Motor neuron (in vitro differentiated cells): ENCODE measurements around the gene MFNG. TPM values are rescaled to one million over a fixed set of nuclear protein-coding genes. Genes with fewer than 3 reads are reported as not detected.

ENCODE experiments used
- ATAC-seq, 8 experiments: fragments of 200-7000 bp; cut with Tn5 transposase; replicated peaks in 6 of 8; 2 replicates each; pipeline ENCODE4 v1.8.0; 2021; ENCODE audit warnings: mild to moderate bottlenecking in 8 of 8, moderate library complexity in 8 of 8
- H3K27ac ChIP-seq, 2 donors: fragments of 250-450 bp; sonication (Bioruptor Pico); 2 replicates each; pipeline ENCODE4 v1.9.0; 2021; ENCODE audit warnings: antibody characterized with exemption in 2 of 2, mild to moderate bottlenecking in 2 of 2, moderate library complexity in 1 of 2
- H3K4me1 ChIP-seq, 2 donors: fragments of 250-450 bp; sonication (Bioruptor Pico); replicated peaks in 1 of 2; 2 replicates each; pipeline ENCODE4 v1.6.1; 2021; ENCODE audit warnings: antibody characterized with exemption in 2 of 2, mild to moderate bottlenecking in 2 of 2, moderate library complexity in 1 of 2
- H3K4me3 ChIP-seq, 5 donors: fragments of 250-450 bp; sonication (Bioruptor Pico); 2 replicates each; pipeline ENCODE4 v1.9.0; 2021; ENCODE audit warnings: antibody characterized with exemption in 5 of 5, mild to moderate bottlenecking in 5 of 5, moderate library complexity in 4 of 5
- WGBS, 10 experiments: fragments of 450-650 bp; shearing (Covaris generic); methylation state at CpG; one replicate each; pipeline ENCODE4 v1.0.0; 2022; 5-methylcytosine and 5-hydroxymethylcytosine counted together
- in situ Hi-C, 9 experiments: fragments of 400-800 bp; cut with MboI; loops; one replicate each; pipeline ENCODE4 v1.15.0; 2021; ENCODE audit warnings: low sequenced_read_pairs in 9 of 9, low pct_unique_long_range_greater_than_20kb in 2 of 9; ENCODE audit not compliant: unreplicated experiment in 9 of 9
- total RNA-seq, 8 experiments: library from RNA; unstranded; fragments of 300-600 nt; gene quantifications; 2 replicates each; pipeline versions ENCODE4 v1.2.3 to v1.2.4, GENCODE V29; 2022

Gene MFNG
- total RNA-seq, 8 experiments from 2014 or later: 2.5 to 8.6 (median 6.9) TPM; not detected in 4

GRCh38 chr22:37521236-37521739 is 35.1 kb upstream of the MFNG start:
- in situ Hi-C loops: no loop called here
- no peak overlapping the region for H3K27ac ChIP-seq
- no peak overlapping the region for H3K4me3 ChIP-seq
- 60 to 100% (median 83%) methylated on average over 1 to 6 of the region's 14 CpGs; no CpG with 5 or more reads in 2 of the 10 experiments for WGBS, 10 experiments
- peaks cover 3 to 16% of the 10 kb centered on the region in 2 donors for H3K4me1 ChIP-seq
- ATAC-seq: no peak

GRCh38 chr22:37520776-37521191 is 34.6 kb upstream of the MFNG start:
- in situ Hi-C loops: no loop called here
- no peak overlapping the region for H3K27ac ChIP-seq
- H3K4me3 ChIP-seq: no peak overlapping the region
- no peak for ATAC-seq
- H3K4me1 ChIP-seq: peaks cover 3 to 16% of the 10 kb centered on the region in 2 donors
- WGBS, 10 experiments: 38 to 100% (median 70%) methylated on average over 2 to 10 of the region's 10 CpGs; no CpG with 5 or more reads in 2 of the 10 experiments

- no peak within 1 kb of the TSS for H3K27ac ChIP-seq
- in situ Hi-C loops: no loop called here
- 40 to 53% methylated on average over 2 to 3 of the region's 99 CpGs; no CpG with 5 or more reads in 8 of the 10 experiments for WGBS, 10 experiments
- H3K4me1 ChIP-seq: peaks cover 3 to 16% of the 10 kb centered on the region in 2 donors
- peak within 1 kb of the TSS; percentile 30 to 50 (median 39) for H3K4me3 ChIP-seq
- peak; percentile 70 to 84 (median 80) for ATAC-seq
Measured at GRCh38 chr22:37519268-37520195, 33.3 kb upstream of the MFNG start, which contains the start of gene CARD10. TSS of gene CARD10 (minus strand) at chr22:37519415. CDS start at chr22:37519200, 215 bp downstream.

- Histone ChIP-seq H3K4me3 (peak overlapping the region; percentile 30 to 50 (median 39)), H3K27ac (no peak overlapping the region), H3K4me1 (peaks cover 3 to 16% of the 10 kb centered on the region in 2 donors)
- 0 to 80% (median 50%) methylated on average over 1 to 8 of the region's 63 CpGs; no CpG with 5 or more reads in 5 of the 10 experiments for WGBS, 10 experiments
- ATAC-seq: peak in 5 of 8 experiments; percentile 36 to 60 (median 51)
- in situ Hi-C loops: no loop called here
Measured at GRCh38 chr22:37518509-37519267, 32.5 kb upstream of the MFNG start.

GRCh38 chr22:37517826-37518450 is 31.8 kb upstream of the MFNG start:
- peak overlapping the region in 1 of 5 donors; percentile 50 for H3K4me3 ChIP-seq
- WGBS, 10 experiments: 72 to 100% (median 89%) methylated on average over 2 to 6 of the region's 15 CpGs; no CpG with 5 or more reads in 5 of the 10 experiments
- H3K4me1 ChIP-seq: peaks cover 9 to 18% of the 10 kb centered on the region in 2 donors
- no peak for ATAC-seq
- in situ Hi-C loops: no loop called here
- no peak overlapping the region for H3K27ac ChIP-seq

GRCh38 chr22:37516456-37516855 is 30.3 kb upstream of the MFNG start:
- WGBS, 10 experiments: 67 to 100% (median 100%) methylated on average over 1 of the region's 1 CpG; no CpG with 5 or more reads in 1 of the 10 experiments
- Histone ChIP-seq H3K27ac (no peak overlapping the region), H3K4me3 (no peak overlapping the region), H3K4me1 (peaks cover 20 to 28% of the 10 kb centered on the region in 2 donors)
- ATAC-seq: no peak
- in situ Hi-C loops: no loop called here

- peaks cover 20 to 28% of the 10 kb centered on the region in 2 donors for H3K4me1 ChIP-seq
- WGBS, 10 experiments: 40 to 100% (median 90%) methylated on average over 1 to 11 of the region's 23 CpGs; no CpG with 5 or more reads in 4 of the 10 experiments
- H3K27ac ChIP-seq: no peak overlapping the region
- ATAC-seq: no peak
- in situ Hi-C loops: no loop called here
- no peak overlapping the region for H3K4me3 ChIP-seq
Measured at GRCh38 chr22:37515901-37516300, 29.7 kb upstream of the MFNG start.

GRCh38 chr22:37514526-37515051 is 28.4 kb upstream of the MFNG start:
- peaks cover 20 to 33% of the 10 kb centered on the region in 2 donors for H3K4me1 ChIP-seq
- WGBS, 10 experiments: 90 to 100% (median 92%) methylated on average over 3 to 10 of the region's 15 CpGs; no CpG with 5 or more reads in 6 of the 10 experiments

GRCh38 chr22:37511395-37512104 is 25.4 kb upstream of the MFNG start:
- 60 to 100% (median 80%) methylated on average over 1 to 2 of the region's 6 CpGs; no CpG with 5 or more reads in 7 of the 10 experiments for WGBS, 10 experiments
- ATAC-seq: no peak
- in situ Hi-C loops: no loop called here
- H3K27ac ChIP-seq: peak overlapping the region in 1 of 2 donors; percentile 60
- no peak overlapping the region for H3K4me3 ChIP-seq
- peaks cover 39 to 42% of the 10 kb centered on the region in 2 donors for H3K4me1 ChIP-seq

More at GRCh38 chr22:37514526-37515051, 28.4 kb upstream of the MFNG start:
- Histone ChIP-seq H3K4me3 (no peak overlapping the region), H3K27ac (no peak overlapping the region)
- no peak for ATAC-seq
- in situ Hi-C loops: no loop called here

GRCh38 chr22:37510091-37510490 is 23.9 kb upstream of the MFNG start:
- no peak overlapping the region for H3K4me3 ChIP-seq
- peak overlapping the region in 1 of 2 donors; percentile 6 for H3K27ac ChIP-seq
- in situ Hi-C loops: no loop called here
- H3K4me1 ChIP-seq: peaks cover 39 to 42% of the 10 kb centered on the region in 2 donors
- ATAC-seq: no peak
- WGBS, 10 experiments: 50 to 96% (median 62%) methylated on average over 1 to 5 of the region's 10 CpGs; no CpG with 5 or more reads in 5 of the 10 experiments

- peak overlapping the region in 1 of 2 donors; percentile 4 for H3K27ac ChIP-seq
- peak in 3 of 8 experiments; percentile 40 to 50 (median 45) for ATAC-seq
- in situ Hi-C loops: no loop called here
Measured at GRCh38 chr22:37509059-37509860, 23.1 kb upstream of the MFNG start.

More at GRCh38 chr22:37509059-37509860, 23.1 kb upstream of the MFNG start:
- WGBS, 10 experiments: 40 to 80% (median 50%) methylated on average over 1 to 2 of the region's 10 CpGs; no CpG with 5 or more reads in 7 of the 10 experiments
- Histone ChIP-seq H3K4me3 (no peak overlapping the region), H3K4me1 (peaks cover 39 to 42% of the 10 kb centered on the region in 2 donors)
